SH-SY5Y (cell line): Measurements from ENCODE around the gene RNF141.

ENCODE experiments used
- GATA2 ChIP-seq: IDR thresholded peaks from 2 replicates; pipeline ENCODE4 v1.6.1; 2011; ENCODE audit warnings: mild to moderate bottlenecking, low read depth, low read length
- GATA3 ChIP-seq: IDR thresholded peaks from 2 replicates; pipeline ENCODE4 v1.6.1; 2011; ENCODE audit warnings: low read depth, mild to moderate bottlenecking, low read length, moderate library complexity

DNA sequence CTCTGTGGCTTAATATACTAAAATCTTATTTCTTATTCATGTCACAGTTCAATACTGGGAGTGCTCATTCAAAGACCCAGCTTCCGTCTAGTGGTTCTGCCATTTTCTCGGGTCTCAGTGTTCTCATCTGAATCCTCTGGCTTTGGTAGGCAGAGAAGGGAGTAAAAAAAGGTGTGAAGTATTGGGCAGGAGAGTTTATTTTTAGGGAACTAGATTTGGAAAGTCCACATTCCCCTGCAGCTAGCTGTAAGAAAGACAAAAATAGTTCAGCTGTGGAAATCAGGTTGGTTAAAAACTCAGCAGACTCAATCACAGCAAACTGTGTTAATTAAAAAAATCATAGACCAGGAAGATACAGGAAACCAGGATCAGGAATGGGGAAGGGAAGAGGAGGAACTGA lies 31.5 kb upstream of the RNF141 start:
- TF ChIP-seq GATA3 = no peak
- TF ChIP-seq GATA2 = no peak
